HepG2 (cell line): ENCODE results near the gene RAET1E. TPM values are rescaled to one million over a fixed set of nuclear protein-coding genes. Genes with fewer than 3 reads are reported as not detected.

Experiments
- ATAC-seq: fragments of 200-7000 bp; cut with Tn5 transposase; 3 replicates; pipeline ENCODE4 v1.9.1; 2020; ENCODE audit warnings: mild to moderate bottlenecking, moderate library complexity
- BruUV-seq: library from RNA; stranded (reverse); fragments of 400-500 nt; replicated peaks from 2 replicates; lab custom pipeline; 2021; lab: Mats Ljungman, UMichigan
- CTCF ChIA-PET: fragments of 300-600 bp; formaldehyde crosslinking; extraction: SDS; loops from one replicate; lab custom pipeline; 2021; ENCODE audit warnings: low total read pairs, inconsistent platforms, low intra/inter-chr PET ratio; lab: Yijun Ruan, JAX
- POLR2A ChIA-PET: fragments of 350-600 bp; sonication (Branson Sonifier 250); formaldehyde crosslinking; loops from one replicate; lab custom pipeline; 2020; ENCODE audit warnings: antibody characterized with exemption, inconsistent platforms; lab: Yijun Ruan, JAX
- DNase-seq: peaks from one replicate; pipeline ENCODE4 v3.0.0-alpha.2; 2015; ENCODE audit warnings: low spot score
- FAIRE-seq: peaks from 3 replicates; lab custom pipeline; 2011; peaks lifted over from hg19 to GRCh38; lab: Jason Lieb, UNC
- H2AFZ ChIP-seq: one replicate; pipeline ENCODE4 v1.6.1; 2011; ENCODE audit warnings: low read length, inconsistent platforms
- H3K27ac ChIP-seq: fragments of 300-600 bp; 3 replicates; pipeline ENCODE4 v1.8.0; 2011; ENCODE audit warnings: mixed run types, mild to moderate bottlenecking, mixed read lengths, low read length, inconsistent platforms; ENCODE audit not compliant: insufficient read depth; ENCODE audit errors: extremely low read length
- H3K27me3 ChIP-seq, 2 experiments: fragments of 200-600 bp in 1 of 2; 2 replicates in 1 of 2; 3 replicates in 1 of 2; pipeline versions ENCODE4 v1.6.0 to v1.8.0; 2011; ENCODE audit warnings: low read length in 2 of 2, mild to moderate bottlenecking in 2 of 2, moderate library complexity in 2 of 2, inconsistent platforms in 1 of 2; ENCODE audit not compliant: insufficient read depth in 2 of 2, control insufficient read depth in 1 of 2
- H3K36me3 ChIP-seq, 2 experiments: fragments of 200-600 bp in 1 of 2; replicated peaks in 1 of 2; 2 replicates in 1 of 2; 3 replicates in 1 of 2; pipeline versions ENCODE4 v1.5.1 to v1.8.0; 2011; ENCODE audit warnings: low read length in 2 of 2, inconsistent platforms in 1 of 2; ENCODE audit not compliant: insufficient read depth in 2 of 2, control insufficient read depth in 1 of 2
- H3K4me1 ChIP-seq: 2 replicates; pipeline ENCODE4 v1.5.1; 2012; ENCODE audit warnings: low read length, inconsistent platforms; ENCODE audit not compliant: insufficient read depth
- H3K4me2 ChIP-seq: 2 replicates; pipeline ENCODE4 v1.6.0; 2011; ENCODE audit warnings: low read depth, low read length, inconsistent platforms
- H3K4me3 ChIP-seq, 3 experiments: fragments of 200-600 bp in 1 of 3; sonication (generic), shearing (Covaris generic) in 1 of 3; replicated peaks in 1 of 3; 2 replicates each; pipeline ENCODE4 v1.5.1; 2011 to 2016; ENCODE audit warnings: low read length in 3 of 3, inconsistent platforms in 2 of 3, low read depth in 2 of 3, mild to moderate bottlenecking in 2 of 3, control low read depth in 1 of 3, mixed read lengths in 1 of 3; ENCODE audit not compliant: insufficient read depth in 1 of 3
- H3K79me2 ChIP-seq: one replicate; pipeline ENCODE4 v1.6.1; 2011; ENCODE audit warnings: low read length, inconsistent platforms; ENCODE audit not compliant: insufficient read depth
- H3K9ac ChIP-seq: 2 replicates; pipeline ENCODE4 v1.6.0; 2011; ENCODE audit warnings: mild to moderate bottlenecking, low read depth, low read length, inconsistent platforms; ENCODE audit not compliant: insufficient read depth
- H3K9me3 ChIP-seq: 2 replicates; pipeline ENCODE4 v1.5.1; 2012; ENCODE audit warnings: mild to moderate bottlenecking, low read length
- H4K20me1 ChIP-seq: 2 replicates; pipeline ENCODE4 v1.6.0; 2011; ENCODE audit warnings: inconsistent platforms, mild to moderate bottlenecking, low read length, moderate library complexity; ENCODE audit not compliant: insufficient read depth
- AHR ChIP-seq: IDR thresholded peaks from 2 replicates; pipeline ENCODE4 v1.6.1; 2018; ENCODE audit warnings: missing genetic modification reagents, missing compliant biosample characterization
- CC2D1A ChIP-seq: sonication (generic); formaldehyde crosslinking; IDR thresholded peaks from 2 replicates; pipeline ENCODE4 v1.8.1; 2023; ENCODE audit warnings: mild to moderate bottlenecking, missing genetic modification reagents
- DRAP1 ChIP-seq: IDR thresholded peaks from 2 replicates; pipeline ENCODE4 v1.6.1; 2016; ENCODE audit warnings: missing genetic modification reagents, missing compliant biosample characterization
- FUBP1 ChIP-seq: sonication (generic); formaldehyde crosslinking; IDR thresholded peaks from 2 replicates; pipeline ENCODE4 v1.5.1; 2020; ENCODE audit warnings: missing genetic modification reagents, mild to moderate bottlenecking, borderline replicate concordance
- MNT ChIP-seq: fragments of 450-650 bp; IDR thresholded peaks from 2 replicates; pipeline ENCODE4 v1.6.1; 2016
- ONECUT2 ChIP-seq: sonication (generic); formaldehyde crosslinking; IDR thresholded peaks from 2 replicates; pipeline ENCODE4 v1.4.0; 2020; ENCODE audit warnings: missing genetic modification reagents
- SNAPC5 ChIP-seq: sonication (generic); formaldehyde crosslinking; IDR thresholded peaks from 2 replicates; pipeline ENCODE4 v1.8.1; 2023; ENCODE audit warnings: mild to moderate bottlenecking, missing genetic modification reagents, borderline replicate concordance
- STAT6 ChIP-seq: sonication (generic); formaldehyde crosslinking; IDR thresholded peaks from 2 replicates; pipeline ENCODE4 v1.4.0; 2020; ENCODE audit warnings: missing genetic modification reagents, mild to moderate bottlenecking, borderline replicate concordance
- TP53 ChIP-seq: sonication (generic); formaldehyde crosslinking; conservative IDR thresholded peaks from 2 replicates; pipeline ENCODE4 v1.4.0; 2020; ENCODE audit warnings: missing genetic modification reagents
- TRAFD1 ChIP-seq: sonication (generic); formaldehyde crosslinking; IDR thresholded peaks from 2 replicates; pipeline ENCODE4 v1.5.1; 2020; ENCODE audit warnings: missing genetic modification reagents, mild to moderate bottlenecking, borderline replicate concordance
- U2AF2 ChIP-seq: fragments of 200-400 bp; formaldehyde crosslinking; IDR thresholded peaks from 2 replicates; pipeline ENCODE4 v1.6.1; 2017; ENCODE audit warnings: low read depth, mild to moderate bottlenecking, low read length
- ZFP82 ChIP-seq: sonication (generic); formaldehyde crosslinking; IDR thresholded peaks from 2 replicates; pipeline ENCODE4 v1.5.1; 2020; ENCODE audit warnings: mild to moderate bottlenecking, missing genetic modification reagents, borderline replicate concordance
- ZIK1 ChIP-seq: sonication (generic); formaldehyde crosslinking; IDR thresholded peaks from 2 replicates; pipeline ENCODE4 v1.5.0; 2020; ENCODE audit warnings: mild to moderate bottlenecking, low read depth, missing genetic modification reagents, borderline replicate concordance
- ZNF839 ChIP-seq: sonication (generic); formaldehyde crosslinking; IDR thresholded peaks from 2 replicates; pipeline ENCODE4 v1.4.0; 2020; ENCODE audit warnings: missing genetic modification reagents, mild to moderate bottlenecking, borderline replicate concordance
- WGBS: methylation state at CpG from one replicate; pipeline ENCODE4 v1.1.6; 2017; ENCODE audit warnings: low lambda C conversion rate; 5-methylcytosine and 5-hydroxymethylcytosine counted together
- in situ Hi-C: cut with HindIII; loops from 2 replicates; pipeline ENCODE4 v1.10.0; 2017; ENCODE audit warnings: low pct_unique_long_range_greater_than_20kb; ENCODE audit not compliant: extremely low pct_ligation_motif_present
- intact Hi-C: fragments of 100-400 bp; cut with micrococcal nuclease; formaldehyde crosslinking; loops from one replicate; pipeline ENCODE4 v1.10.0; 2022; ENCODE audit not compliant: unreplicated experiment
- polyA plus RNA-seq, 8 experiments: library from polyadenylated mRNA; depleted of rRNA in 3 of 8; stranded (reverse) in 7 of 8; unstranded in 1 of 8; fragments of >200 nt; fragmentation: Illumina TruSeq in 4 of 8; extraction: Trizol in 4 of 8; gene quantifications; 2 replicates each; pipeline versions ENCODE4 v1.2.1 to v1.2.3, GENCODE V29; 2011 to 2016; ENCODE audit warnings: low read depth in 4 of 8, missing spikeins in 1 of 8, mixed read lengths in 1 of 8; ENCODE audit not compliant: insufficient read depth in 1 of 8
- total RNA-seq, 5 experiments: library from RNA; depleted of rRNA; stranded (reverse); fragments of >200 nt; fragmentation: Illumina TruSeq; extraction: Trizol; gene quantifications; 2 replicates each; pipeline ENCODE4 v1.2.3, GENCODE V29; 2016; ENCODE audit warnings: low read depth in 1 of 5

RAET1E gene
- total and polyA plus RNA-seq, 2 of the 13 experiments (the other 11 are each of a cell fraction or from before 2014, with no cell fraction given) = not detected

GRCh38 chr6:149915970-149916865, 18.3 kb upstream of the RAET1E start:
- no TSS peak for BruUV-seq
- Histone ChIP-seq H3K4me2 (no peak overlapping the region), H3K27ac (no peak overlapping the region), H3K79me2 (no peaks in the 10 kb centered on the region), H3K9ac (no peak overlapping the region), H3K36me3 (no peaks in the 10 kb centered on the region), H4K20me1 (no peaks in the 10 kb centered on the region), H3K9me3 (no peaks in the 10 kb centered on the region), H3K4me3 (no peak overlapping the region), H3K27me3 (peaks cover 3 to 51% of the 10 kb centered on the region in 2 experiments), H3K4me1 (no peaks in the 10 kb centered on the region), H2AFZ (no peak overlapping the region)
- ChIA-PET CTCF (interaction anchor here (1.3 to 1.6 kb wide), 2 partner anchors 76 to 82 kb away, joined by 3 to 7 read pairs; no protein-coding TSS in a partner anchor), POLR2A (no interaction called here)
- intact Hi-C loops (no loop called here), in situ Hi-C loops (no loop called here)
- TF ChIP-seq CC2D1A (CRISPR knock-in tag) (no peak), TP53 (CRISPR knock-in tag) (no peak), ONECUT2 (CRISPR knock-in tag) (no peak), FUBP1 (CRISPR knock-in tag) (no peak), ZFP82 (CRISPR knock-in tag) (no peak), DRAP1 (CRISPR knock-in tag) (no peak), ZIK1 (no peak), ZNF839 (CRISPR knock-in tag) (no peak), STAT6 (CRISPR knock-in tag) (no peak), MNT (no peak), U2AF2 (no peak), AHR (CRISPR knock-in tag) (no peak), TRAFD1 (CRISPR knock-in tag) (no peak), SNAPC5 (CRISPR knock-in tag) (no peak)
- ATAC-seq = no peak
- WGBS = 36% methylated on average over 10 of the region's 10 CpGs
- FAIRE-seq = no peak
- no peak for DNase-seq
